ENCODE measurements around the gene BEST3.
"Not testable (repeated sequence)": the region's sequence is repeated elsewhere in the genome, so short reads cannot be mapped to it uniquely, and the experiment has no call there.

The BEST3 gene

DNA sequence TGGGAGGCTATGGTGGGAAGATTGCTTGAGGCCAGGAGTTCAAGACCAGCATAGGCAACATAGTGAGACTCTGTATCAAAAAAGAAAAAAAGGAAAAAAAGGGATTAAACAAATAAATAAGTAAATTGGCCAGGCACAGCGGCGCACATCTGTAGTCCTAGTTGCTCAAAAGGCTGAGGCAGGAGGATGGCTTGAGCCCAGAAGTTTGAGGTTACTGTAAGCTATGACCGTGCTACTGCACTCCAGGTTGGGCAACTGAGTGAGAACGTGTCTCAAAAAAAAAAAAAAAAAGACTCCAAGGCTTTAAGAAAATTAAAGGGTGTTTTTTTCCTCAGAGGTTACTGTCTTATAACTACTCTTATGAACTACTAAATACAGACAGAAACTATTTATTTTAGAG, 11.7 kb downstream of the BEST3 start:
- DNase-seq, result no peak

DNA sequence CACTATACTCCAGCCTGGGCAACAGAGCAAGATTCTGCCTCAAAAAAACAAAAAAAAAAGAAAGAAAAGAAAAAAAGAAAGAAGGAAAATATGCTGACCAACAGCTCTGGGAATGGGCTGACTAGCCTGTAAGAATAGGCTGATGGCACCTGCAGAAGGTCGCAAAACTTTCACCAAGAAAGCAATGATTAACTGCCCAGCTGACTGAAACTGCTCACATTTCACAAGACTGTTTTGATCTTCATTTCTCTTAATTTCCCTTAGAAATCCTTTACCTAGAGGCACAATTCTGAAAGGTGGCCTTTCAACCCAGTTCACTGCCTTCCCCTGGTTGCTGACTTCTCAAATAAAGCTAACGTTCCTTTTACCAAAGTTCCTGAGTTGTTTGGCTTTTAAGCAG, 12.4 kb downstream of the BEST3 start:
- no peak for DNase-seq

DNA sequence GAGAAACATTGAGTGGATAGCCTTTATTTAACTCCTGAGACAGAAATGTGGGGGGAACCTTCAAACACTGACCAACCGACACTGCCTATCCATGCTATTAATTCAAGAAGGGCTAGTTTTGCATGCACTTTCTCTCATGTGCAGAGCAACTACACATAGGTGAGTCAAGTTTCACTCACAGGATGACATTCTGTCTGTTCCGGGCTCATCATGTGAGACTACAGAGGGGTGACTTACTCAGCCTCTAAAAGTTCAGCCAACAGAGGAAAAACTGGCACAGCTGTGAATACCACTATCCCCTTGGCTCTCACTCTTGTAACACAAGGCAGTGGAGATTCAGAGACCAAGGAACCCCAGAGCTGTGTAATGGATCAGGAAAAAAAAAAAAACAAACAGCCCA, 13.3 kb downstream of the BEST3 start:
- DNase-seq, result no peak

DNA sequence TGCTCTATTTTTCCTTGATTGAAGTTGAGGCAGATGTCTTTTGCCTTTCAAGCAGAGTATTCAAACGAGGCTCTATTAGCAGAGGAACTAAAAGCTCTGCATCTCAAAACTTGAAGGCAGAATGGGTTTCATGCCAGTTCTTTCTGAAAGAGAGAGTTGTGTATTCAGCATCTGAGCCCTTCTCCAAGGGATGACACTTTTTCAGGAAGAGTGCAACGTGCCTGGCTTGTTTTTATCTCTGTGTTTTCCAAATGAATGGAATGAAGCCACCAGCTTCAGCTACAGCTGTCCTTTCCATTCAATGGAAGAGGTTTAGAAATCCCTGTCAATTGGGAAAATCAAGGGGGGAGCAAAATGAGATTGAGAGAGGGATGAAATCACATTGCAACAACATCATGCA, 14.6 kb downstream of the BEST3 start:
- DNase-seq, result no peak

DNA sequence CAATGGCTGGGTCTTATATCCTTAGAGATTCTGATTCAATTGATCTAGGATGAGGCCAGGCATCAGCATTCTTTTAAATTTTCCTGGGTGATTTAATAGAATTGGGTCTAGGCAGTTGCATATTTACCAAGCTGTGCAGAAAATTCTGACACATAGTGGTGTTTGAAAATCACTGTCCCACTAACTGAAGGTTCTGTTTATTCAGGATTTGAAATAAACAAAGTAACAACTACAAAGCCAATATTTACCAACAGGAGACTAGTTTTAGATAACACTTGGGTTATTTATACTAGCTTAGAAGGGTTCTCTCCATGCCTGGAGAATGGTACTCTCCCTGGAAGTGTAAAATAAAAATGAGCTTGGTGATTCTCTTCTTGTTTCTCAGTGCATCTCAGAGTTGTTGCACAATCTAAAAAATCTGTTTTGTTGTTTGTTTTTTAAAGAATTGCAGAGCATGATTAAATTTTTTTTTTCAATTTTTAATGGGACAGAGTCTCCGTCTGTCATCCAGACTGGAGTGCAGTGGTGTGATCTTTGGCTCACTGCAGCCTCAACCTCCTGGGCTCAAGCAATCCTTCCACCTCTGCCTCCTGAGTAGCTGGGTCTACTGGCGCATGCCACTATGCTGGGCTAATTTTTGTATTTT, 16.9 kb downstream of the BEST3 start:
- DNase-seq, result no peak

DNA sequence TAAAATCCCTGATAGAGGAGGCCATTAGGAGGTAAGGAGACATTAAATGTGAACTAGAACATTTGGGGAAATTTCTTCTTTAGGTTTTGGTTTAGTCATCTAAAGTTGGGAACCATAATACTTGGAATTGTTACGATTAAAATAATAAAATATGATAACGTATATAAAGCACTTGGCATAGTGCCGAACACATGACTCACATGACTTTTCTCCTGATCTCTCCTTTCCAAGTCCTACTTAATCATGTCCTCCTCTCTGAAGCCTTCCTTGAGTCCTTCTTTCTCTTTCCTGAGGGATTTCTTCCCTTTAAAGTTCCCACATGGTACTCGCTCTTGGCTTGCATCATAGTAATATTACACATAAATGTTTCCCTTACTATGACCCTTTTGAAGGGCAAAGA, 20.0 kb downstream of the BEST3 start:
- no peak for DNase-seq

DNA sequence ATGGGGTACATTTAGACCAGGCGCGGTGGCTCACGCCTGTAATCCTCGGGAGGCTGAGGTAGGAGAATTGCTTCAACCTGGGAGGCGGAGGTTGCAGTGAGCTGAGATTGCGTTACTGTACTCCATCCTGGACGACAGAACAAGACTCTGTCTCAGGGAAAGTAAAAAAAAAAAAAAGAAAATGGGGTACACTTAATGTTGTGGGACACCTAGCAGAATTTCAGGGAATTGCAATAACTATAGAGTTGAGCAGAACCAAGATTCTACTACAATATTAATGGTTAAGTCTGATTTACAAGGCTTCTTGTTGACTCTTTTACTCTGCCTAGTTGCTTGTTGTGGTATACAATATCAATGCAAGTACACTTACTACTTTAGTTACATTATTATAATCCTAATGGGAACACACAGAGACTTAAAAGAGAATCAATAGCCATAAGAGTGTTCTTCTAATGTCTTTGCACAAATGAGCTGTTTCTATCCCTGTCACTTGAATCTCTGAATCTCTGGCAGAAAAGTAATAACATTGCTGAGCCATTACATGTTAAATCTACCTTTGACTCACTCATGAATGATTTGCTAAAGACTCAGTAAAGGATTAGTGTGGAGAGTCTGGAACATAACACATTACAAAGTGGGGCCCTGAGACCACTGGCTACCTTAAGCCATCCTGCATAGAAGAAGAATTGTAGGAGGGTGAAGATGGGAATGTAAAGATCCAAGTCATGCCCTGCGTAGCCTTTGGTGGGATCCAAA, 22.7 kb downstream of the BEST3 start:
- DNase-seq, result no peak

DNA sequence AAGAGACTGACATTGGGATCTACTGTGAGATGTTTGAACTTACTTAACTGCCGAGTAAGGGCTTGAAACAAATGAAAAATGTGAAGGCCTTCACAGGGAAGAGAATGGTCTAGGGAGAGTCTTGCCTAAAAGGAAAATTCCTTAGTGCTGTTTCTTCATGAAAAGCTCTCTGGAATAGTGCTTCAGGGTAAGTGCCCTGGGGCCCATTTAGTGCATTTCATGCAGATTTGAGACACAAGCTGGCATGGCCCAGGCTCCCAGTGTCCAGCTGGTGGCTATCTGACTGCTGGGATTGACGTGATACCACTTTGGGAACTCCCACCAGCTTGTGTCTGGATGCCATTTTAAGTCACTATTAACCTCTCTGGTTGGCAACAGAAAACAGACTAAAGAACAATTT, 26.9 kb downstream of the BEST3 start:
- DNase-seq, result no peak

DNA sequence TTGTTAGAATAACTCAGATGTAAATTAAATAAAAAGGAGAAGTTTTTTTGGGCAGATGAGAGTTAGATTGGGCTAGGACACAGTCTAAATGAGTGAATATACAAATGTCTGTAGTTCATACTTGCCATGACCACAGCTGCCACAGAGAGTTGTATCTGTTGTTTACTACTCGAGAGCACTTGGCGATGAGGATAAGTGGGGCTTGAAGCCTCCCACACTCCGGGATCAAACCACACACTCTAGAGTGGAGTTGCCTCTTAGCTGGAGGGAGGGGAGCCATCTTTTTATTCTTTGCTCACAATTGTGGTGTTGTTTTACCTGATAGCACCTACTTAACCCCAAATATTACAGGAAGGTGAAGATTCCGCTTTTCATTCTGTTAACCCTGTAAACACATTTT, 27.5 kb downstream of the BEST3 start:
- DNase-seq, result no peak

DNA sequence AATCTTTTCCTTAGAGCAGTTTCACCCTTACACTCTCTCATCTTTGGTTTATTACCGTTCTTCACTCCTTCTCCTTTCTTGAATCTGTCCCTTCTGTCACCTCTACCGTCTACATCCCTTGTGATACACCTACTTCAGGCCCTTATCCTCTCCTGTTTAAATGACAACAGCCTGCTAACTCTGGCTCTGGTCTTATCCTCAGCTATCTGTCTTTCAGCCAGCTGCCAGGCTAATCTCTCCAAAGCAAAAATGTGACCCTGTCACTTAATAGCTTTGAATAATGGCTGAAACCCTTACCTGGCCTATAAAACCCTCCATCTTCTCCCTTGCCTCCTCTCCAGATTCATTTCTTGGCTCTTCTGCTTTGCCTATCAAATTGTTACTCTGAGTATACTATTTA, 32.3 kb downstream of the BEST3 start:
- no peak for DNase-seq

DNA sequence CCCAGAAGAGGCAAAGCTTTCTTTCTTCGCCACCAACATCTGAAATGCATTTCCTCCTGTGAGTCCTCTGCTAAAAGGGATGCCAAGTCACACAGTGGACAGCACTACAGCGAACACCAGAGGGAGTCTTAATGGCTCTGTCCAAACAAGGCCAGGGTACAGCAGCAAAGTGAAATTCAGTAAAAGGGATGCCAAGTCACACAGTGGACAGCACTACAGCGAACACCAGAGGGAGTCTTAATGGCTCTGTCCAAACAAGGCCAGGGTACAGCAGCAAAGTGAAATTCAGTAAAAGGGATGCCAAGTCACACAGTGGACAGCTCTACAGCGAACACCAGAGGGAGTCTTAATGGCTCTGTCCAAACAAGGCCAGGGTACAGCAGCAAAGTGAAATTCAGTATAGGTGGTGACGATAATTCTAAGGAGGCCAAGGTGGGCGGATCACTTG, 34.1 kb downstream of the BEST3 start:
- DNase-seq, result not testable (repeated sequence)

DNA sequence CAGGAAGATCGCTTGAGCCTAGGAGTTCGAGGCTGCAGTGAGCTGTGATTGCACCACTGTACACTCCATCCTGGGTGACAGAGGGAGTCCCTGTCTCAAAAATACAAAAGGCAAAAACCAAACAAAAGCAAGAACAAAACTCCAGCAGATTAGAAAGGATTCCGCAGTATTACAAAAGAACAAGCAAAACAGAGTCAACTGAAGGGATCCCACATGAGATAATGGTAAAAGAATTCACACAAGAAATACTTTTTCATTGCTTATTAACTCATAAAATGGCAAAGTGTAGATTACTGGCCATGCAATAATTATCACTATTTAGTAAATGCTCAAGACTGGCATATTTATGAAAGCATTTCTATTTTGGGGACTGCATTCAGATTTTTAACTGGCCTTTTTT, 35.4 kb downstream of the BEST3 start:
- DNase-seq, result no peak

DNA sequence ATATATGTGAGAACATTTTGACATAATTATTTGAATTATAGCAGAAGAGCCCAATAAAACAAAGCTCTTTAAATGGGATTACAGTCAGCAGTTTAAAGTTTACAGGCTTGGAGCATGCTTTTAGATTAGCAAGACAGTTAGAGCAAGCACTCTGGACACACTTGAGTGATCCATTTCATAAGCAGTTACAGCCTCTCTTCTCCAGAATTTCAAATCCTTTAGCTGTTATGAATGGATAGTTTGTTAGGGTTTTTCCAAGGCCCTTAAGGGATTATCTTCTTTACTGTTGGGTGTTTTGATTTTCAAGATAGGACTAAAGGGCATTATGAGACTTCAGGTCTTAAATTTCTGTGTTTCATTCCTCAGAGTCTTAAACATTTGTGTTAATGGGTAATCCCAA, 36.3 kb downstream of the BEST3 start:
- DNase-seq, result no peak

DNA sequence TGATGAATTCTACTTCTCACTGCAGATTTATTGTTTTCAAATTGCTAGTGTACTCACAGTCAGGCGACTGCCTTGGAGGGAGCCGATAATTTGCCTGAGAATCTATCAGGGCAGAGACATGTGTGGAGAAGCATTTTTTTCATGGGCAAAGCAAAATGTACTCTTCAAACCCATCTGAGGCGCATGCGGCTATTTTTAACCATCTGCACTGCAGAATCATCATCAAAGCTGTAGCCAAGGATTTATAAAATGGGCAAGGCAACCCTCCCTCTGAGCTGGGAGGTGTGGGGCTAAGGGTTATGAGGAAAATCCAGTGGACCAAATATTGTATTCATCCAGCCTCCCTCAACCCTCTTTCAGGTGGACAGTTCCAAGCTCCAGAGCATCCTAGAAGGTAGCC, 37.7 kb downstream of the BEST3 start:
- DNase-seq, result no peak

DNA sequence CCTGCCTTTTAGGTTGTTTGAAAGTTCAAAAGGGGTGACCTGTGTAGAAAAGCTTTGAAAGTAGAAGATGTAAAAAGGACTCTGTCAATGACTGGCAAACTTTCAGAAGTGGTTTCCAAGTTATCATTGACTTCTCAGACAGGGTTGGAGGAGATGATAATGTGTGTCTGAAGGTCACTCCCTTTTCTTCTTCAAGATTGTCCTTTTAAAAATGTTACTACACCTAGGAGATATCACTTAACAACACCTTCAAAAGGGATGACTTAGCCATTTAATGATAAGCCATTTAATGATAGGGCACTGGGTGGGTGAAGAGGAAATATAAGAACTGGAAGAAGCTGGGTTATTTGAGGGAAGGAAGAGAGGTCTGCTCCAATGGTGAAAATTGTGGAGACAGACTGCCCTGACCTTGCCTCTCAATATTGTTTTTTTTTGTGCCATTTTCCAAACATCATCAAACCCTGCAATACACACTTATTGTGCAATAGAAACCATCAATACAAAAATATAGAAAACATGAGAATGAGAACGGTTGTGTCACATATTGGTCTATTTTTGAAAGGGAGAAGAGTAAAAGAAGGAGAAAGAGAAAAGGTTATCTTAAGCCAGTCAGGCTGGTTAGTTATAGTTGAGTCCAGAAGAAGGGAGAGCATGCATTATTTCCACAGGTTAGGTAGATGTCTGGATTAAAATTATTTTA, 38.8 kb downstream of the BEST3 start:
- no peak for DNase-seq

DNA sequence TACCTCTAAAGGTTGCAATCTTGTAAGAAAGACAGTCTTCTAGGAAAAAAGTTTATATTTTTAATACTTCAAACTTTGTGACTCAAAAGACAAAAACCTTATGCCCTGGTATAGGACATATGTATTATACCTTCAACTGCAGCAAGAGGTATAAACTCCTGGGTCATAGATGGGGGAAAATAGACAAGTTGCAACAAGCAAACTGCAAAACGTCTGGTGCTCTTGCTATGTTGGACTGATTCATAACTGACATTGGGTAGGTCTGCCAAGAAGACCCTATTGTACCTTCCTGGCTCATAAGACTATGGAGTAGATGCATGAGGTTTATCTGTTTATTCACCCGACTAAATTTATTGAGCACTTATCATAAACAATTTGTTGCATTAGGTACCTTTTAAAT, 40.9 kb downstream of the BEST3 start:
- no peak for DNase-seq

DNA sequence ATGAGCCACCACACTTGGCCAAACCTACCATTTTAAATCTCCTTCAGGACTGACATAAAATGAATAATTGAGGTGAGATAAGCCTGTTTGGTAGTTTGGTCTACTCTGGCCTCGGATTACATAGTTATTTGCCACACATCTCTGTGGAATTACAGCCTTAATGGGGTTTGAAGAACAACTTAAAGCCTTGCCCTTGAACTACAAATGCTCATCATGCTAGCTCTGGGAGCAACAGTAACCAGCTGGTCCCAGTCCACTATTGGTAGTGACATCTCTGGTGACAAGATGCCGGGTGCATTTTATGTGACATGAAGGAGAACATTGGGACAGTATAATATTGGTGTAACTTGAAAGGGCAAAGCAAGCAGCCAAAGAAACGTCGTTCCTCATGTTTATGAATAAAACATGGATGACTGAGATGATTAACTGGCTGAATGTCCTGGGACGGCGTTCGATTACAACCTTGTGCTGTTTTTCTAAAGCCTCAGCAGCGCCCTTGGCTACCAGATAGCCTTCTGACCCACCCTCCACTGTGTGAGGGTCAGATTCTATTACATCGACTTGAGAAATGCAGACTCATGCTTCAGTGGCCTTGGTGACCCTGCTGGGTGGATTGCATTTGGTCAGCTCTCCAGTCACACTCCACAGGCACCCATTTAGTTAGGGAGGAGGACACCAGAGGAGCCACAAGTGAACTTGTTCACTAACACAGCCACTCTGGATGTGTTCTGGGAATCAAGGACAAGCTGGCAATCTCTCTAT, 41.5 kb downstream of the BEST3 start:
- no peak for DNase-seq

DNA sequence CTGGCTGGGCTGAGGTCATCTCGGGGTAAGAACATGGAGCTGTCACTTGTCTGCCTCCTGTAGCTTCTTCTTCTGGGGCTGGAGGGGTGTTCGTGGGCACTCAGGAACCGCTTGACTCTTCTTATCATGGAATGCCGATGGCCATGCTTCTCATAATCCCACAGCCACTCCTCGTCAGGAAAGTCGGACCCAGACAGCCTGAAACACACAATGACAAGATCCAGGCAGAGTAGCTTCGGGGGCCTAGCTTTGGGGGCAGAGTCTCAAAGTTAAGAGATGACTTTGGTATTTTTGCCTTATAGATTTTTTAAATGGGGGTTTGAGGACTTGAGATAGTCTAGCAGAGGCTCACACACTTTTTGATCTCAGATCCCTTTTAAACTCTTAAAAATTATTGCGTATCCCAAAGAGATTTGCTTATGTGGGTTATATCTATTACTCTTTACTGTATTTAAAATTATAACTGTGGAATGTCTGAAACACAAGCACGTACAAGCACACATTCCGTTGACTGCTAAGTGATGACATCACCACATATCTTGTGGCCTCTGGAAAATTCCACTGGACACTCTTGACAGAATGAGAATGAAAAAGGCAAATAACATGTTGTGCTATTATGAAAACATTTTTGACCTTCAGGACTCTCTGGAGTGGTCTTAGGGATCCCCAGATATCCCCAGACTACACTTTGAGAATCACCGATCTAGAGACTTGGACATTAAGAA, 43.3 kb downstream of the BEST3 start:
- DNase-seq, result no peak

DNA sequence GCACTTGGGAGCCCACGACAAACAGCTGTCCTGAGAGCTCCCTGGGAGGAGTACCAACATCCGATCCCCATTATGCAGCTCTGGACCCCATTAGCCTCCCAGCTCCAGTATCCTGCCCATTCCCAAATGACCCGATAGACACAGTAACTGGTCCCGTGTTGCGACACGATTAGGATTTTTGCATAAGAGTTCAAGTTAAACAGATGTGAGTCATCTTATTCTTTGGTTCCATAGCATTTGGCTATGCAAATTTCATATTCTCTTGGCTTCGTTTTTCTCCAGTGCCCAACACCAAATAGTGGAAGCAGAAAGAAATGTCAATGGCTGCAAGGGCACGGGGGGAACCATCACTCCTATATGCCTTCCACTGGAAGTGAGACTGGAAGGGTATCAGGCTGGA, 45.4 kb downstream of the BEST3 start:
- DNase-seq, result no peak

DNA sequence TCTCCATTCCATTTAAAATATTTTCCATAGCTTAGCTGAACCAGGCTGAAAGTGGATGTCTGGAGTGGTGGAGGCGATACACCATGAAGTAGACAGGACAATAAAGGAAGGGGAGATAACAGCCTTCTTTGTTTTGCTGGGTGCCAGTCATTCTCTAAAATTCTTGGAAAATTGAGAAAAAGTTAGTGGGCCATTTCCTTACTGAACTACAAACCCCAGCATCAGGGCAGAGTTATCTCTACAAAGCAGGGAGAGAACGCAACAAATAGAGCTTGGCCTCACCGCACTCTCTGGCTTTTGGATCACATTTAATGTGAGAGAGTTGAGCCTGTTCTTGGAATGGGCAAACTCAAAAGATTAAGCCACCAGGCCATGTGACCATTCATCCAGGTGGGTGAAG, 47.2 kb downstream of the BEST3 start:
- DNase-seq, result no peak

DNA sequence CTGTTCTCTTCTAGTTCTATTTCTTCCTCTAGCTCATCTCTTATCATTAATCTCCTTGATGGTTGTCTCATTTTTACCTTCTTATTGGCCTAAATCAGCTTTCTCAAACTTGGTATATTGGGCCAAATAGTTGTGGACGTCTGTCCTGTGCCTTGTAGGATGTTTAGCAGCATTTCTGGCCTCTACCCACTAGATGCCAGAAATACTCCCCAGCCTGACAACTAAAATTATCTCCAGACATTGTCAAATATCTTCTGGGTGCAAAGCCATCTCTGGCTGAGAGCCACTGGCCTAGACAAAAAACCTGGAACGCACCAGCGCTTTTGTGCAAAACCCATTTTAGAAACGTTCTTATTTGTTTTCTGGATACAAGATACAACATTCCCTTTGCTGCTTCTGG, 49.6 kb downstream of the BEST3 start:
- DNase-seq, result no peak

DNA sequence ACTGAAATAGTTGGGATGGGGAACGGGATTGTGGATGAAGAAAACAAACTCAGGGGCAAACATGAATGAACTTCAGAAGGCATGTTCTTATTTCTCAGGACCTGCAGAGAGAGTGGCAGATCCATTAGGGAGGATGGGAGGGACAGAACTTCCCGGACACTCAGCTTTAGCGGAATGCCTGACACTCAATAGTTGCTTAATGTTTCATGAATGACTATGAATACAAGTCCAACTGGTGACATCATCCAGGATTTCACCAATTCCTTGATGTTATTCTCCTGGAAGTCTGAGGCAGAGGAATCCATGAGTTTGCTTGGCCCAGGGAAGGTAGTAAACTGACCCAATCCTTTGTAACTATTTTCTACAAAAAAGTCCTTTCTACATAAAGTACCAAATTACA, 50.6 kb downstream of the BEST3 start:
- no peak for DNase-seq

DNA sequence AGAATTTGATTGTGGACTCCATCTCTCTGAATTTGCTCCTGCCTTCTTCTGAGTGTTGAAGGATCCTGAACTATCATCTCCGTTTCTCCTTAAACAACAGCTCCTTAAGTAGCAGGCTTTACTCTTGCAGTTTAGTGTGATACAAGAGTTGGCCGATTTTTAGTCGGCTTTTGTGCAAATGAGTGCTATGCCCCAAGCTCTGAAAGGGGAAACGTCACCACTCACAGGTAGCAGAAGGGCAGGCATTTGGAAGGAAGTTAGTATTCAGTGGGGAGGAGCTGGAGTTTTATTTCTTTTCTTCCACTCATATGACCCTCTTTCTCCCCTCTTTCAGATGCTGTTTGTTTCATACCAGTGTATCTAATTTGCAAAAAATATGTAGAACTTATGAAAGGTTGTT, 51.9 kb downstream of the BEST3 start:
- no peak for DNase-seq

Measured in CD4-positive, alpha-beta T cell treated with Interleukin-4 for 1 hour (primary cell).